Tibial nerve (tissue), 4 donors: ENCODE results near the gene FAM181B. TPM values are rescaled to one million over a fixed set of nuclear protein-coding genes. Genes with fewer than 3 reads are reported as not detected.

Experiments used
- DNase-seq, 2 donors: peaks; one replicate each; pipeline ENCODE4 v3.0.0-alpha.2; 2019; ENCODE audit warnings: low spot score in 2 of 2
- H3K27ac ChIP-seq, 4 donors: fragments of 200-600 bp; sonication (generic) in 3 of 4; one replicate each; pipeline ENCODE4 v1.5.1; 2017 to 2019; ENCODE audit warnings: mild to moderate bottlenecking in 1 of 4
- H3K27me3 ChIP-seq, 2 donors: fragments of 200-600 bp; sonication (generic) in 1 of 2; one replicate each; pipeline versions ENCODE4 v1.5.1 to v1.6.0; 2017 to 2019
- H3K36me3 ChIP-seq, 3 donors: fragments of 200-600 bp; sonication (generic); one replicate each; pipeline ENCODE4 v1.5.1; 2018 to 2019
- H3K4me1 ChIP-seq, 4 donors: fragments of 200-600 bp; sonication (generic) in 3 of 4; one replicate each; pipeline ENCODE4 v1.5.1; 2017 to 2019
- H3K4me3 ChIP-seq, 4 donors: fragments of 200-600 bp; sonication (generic) in 3 of 4; one replicate each; pipeline ENCODE4 v1.5.1; 2017 to 2019; ENCODE audit warnings: mild to moderate bottlenecking in 1 of 4, moderate library complexity in 1 of 4
- H3K9me3 ChIP-seq, 4 donors: fragments of 200-600 bp; sonication (generic) in 3 of 4; one replicate each; pipeline ENCODE4 v1.5.1; 2017 to 2019
- EP300 ChIP-seq, 2 donors: sonication (generic); formaldehyde crosslinking; IDR thresholded peaks; one replicate each; pipeline ENCODE4 v1.6.1; 2017; ENCODE audit warnings: antibody characterized with exemption in 2 of 2, mild to moderate bottlenecking in 1 of 2
- POLR2A ChIP-seq, 2 donors: fragments of 450-650 bp; IDR thresholded peaks; one replicate each; pipeline ENCODE4 v1.6.1; 2017; ENCODE audit warnings: antibody characterized with exemption in 2 of 2, mild to moderate bottlenecking in 2 of 2, moderate library complexity in 2 of 2
- WGBS, 2 donors: methylation state at CpG; one replicate each; pipeline ENCODE4 v1.1.5; 2018; 5-methylcytosine and 5-hydroxymethylcytosine counted together
- total RNA-seq, 4 donors: library from RNA; depleted of rRNA; stranded (reverse); fragments of >200 nt; gene quantifications; one replicate each; pipeline ENCODE4 v1.1.0, GENCODE V29; 2016
- TF ChIP-seq, protein P1 (sequence below), 5 experiments: fragments of 200-600 bp in 3 of 5; fragments of 450-650 bp in 2 of 5; sonication (generic) in 3 of 5; IDR thresholded peaks; one replicate each; pipeline ENCODE4 v1.5.1; 2016 to 2019; ENCODE audit warnings: antibody characterized with exemption in 5 of 5, mild to moderate bottlenecking in 3 of 5, moderate library complexity in 2 of 5

Gene FAM181B
- total RNA-seq, 4 donors from 2014 or later, result 1.5 to 3.6 (median 2.4) TPM

DNA sequence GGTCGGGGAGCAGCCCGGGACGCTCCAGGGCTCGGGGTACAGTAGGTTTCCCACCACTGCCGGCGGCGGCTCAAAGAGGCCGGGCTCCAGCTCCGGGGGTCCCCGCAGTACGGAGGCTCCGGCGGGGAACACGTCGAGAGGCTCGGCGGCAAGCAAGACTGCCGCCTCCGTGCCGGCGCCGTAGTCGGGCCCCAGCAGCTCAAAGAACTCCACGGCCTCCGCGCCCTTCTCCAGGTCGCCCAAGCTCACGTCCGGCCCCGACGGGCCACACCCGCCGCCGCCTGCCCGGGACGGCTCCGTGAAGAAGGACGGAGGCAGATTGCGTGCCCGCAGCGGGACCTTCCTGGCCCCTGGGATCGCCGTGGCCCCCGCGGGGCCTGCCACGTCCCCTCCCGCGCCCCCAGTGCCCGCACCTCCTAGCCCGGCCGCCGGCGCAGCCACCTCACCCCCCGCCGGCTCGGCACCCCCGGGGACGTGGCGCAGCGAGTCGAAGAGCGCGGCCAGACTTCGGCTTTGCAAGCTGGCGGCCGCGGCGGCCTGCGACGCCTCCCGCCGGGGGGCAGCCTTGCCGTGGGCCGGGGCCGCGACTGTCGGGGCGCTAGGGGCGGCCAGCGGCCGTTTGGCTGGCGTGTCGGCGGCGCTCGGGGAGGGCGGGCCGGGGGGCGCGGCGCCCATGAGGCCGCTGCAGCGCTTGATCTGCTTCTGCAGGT is 775 bp downstream of the FAM181B start:
- no peak for DNase-seq
- no peaks in the 10 kb centered on the region for H3K36me3 ChIP-seq
- no peaks in the 10 kb centered on the region for H3K27me3 ChIP-seq
- H3K4me3 ChIP-seq, result peak overlapping the region; percentile 54 to 80 (median 70)
- TF ChIP-seq, protein P1, sequence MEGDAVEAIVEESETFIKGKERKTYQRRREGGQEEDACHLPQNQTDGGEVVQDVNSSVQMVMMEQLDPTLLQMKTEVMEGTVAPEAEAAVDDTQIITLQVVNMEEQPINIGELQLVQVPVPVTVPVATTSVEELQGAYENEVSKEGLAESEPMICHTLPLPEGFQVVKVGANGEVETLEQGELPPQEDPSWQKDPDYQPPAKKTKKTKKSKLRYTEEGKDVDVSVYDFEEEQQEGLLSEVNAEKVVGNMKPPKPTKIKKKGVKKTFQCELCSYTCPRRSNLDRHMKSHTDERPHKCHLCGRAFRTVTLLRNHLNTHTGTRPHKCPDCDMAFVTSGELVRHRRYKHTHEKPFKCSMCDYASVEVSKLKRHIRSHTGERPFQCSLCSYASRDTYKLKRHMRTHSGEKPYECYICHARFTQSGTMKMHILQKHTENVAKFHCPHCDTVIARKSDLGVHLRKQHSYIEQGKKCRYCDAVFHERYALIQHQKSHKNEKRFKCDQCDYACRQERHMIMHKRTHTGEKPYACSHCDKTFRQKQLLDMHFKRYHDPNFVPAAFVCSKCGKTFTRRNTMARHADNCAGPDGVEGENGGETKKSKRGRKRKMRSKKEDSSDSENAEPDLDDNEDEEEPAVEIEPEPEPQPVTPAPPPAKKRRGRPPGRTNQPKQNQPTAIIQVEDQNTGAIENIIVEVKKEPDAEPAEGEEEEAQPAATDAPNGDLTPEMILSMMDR (IDR thresholded peaks at IDR 0.05), result no peak
- no peak for TF ChIP-seq POLR2A (IDR thresholded peaks at IDR 0.05)
- TF ChIP-seq EP300 (IDR thresholded peaks at IDR 0.05), result no peak
- H3K27ac ChIP-seq, result peak overlapping the region; percentile 60 to 92 (median 84)
- H3K4me1 ChIP-seq, result peaks cover 0 to 29% (median 0%) of the 10 kb centered on the region in 4 donors
- 1 to 2% methylated on average over 32 to 40 of the region's 93 CpGs for WGBS, 2 donors
- H3K9me3 ChIP-seq, result no peaks in the 10 kb centered on the region

DNA sequence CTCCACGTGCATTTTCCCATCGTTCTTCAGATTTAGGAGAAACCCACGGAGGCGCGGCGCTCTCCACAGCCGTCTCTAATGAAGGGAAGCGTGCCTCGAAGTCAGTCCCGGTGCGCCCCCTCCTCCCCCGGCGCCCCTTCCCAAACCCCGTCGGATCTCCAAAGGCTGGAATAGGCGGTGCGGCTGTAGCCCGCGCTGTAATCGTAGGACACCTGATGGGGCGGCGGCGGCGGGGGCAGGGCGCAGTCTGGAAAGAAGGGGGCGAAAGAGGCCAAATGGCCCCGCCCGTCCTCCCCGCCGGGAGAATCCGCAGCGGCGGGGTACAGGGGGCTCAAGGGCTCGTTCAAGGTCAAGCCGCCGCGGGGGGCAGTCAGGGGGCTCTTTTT is 1.3 kb downstream of the FAM181B start:
- Histone ChIP-seq H3K27ac (peak overlapping the region; percentile 60 to 92 (median 84)), H3K4me3 (peak overlapping the region; percentile 54 to 80 (median 60)), H3K36me3 (no peaks in the 10 kb centered on the region), H3K4me1 (peaks cover 0 to 29% (median 0%) of the 10 kb centered on the region in 4 donors), H3K27me3 (no peaks in the 10 kb centered on the region), H3K9me3 (no peaks in the 10 kb centered on the region)
- TF ChIP-seq POLR2A (IDR thresholded peaks at IDR 0.05) (no peak), EP300 (IDR thresholded peaks at IDR 0.05) (no peak)
- TF ChIP-seq, protein P1 (IDR thresholded peaks at IDR 0.05), result no peak
- WGBS, 2 donors, result 5 to 8% methylated on average over 22 of the region's 37 CpGs
- DNase-seq, result no peak

DNA sequence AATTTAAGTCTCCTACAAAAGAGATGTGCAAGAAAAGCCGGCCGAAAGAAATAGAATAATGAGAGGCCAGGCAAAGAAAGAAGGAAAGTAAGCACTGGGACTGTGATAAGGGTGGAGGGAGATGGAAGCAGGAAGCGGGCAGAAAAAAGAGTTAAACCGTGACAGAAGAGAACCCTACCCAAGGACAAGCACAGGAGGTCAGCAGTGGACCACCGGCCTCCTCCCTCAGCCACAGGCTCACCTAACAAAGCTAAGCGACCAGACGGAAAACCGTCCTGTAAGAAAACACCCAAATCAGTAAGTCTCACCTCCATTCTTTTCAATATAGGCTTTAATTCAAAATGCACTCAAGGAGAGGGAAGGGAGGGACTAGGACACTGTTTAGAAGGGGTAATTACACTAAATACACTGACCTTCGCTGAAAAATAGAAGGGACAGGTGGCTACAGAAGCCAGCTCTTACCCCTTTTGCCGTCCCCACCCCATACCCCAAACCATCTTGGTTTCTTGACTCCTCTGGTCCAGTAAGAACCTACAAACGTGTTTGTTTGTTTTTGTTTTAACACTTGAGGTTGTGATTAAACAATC is 1.9 kb downstream of the FAM181B start:
- H3K27me3 ChIP-seq, result no peaks in the 10 kb centered on the region
- peak overlapping the region; percentile 60 to 92 (median 84) for H3K27ac ChIP-seq
- H3K4me3 ChIP-seq, result peak overlapping the region; percentile 14 to 80 (median 57)
- peaks cover 0 to 29% (median 0%) of the 10 kb centered on the region in 4 donors for H3K4me1 ChIP-seq
- H3K9me3 ChIP-seq, result no peaks in the 10 kb centered on the region
- WGBS, 2 donors, result 27 to 37% methylated on average over 11 of the region's 11 CpGs
- DNase-seq, result no peak
- TF ChIP-seq, protein P1 (IDR thresholded peaks at IDR 0.05), result no peak
- TF ChIP-seq POLR2A (IDR thresholded peaks at IDR 0.05), result no peak
- no peak for TF ChIP-seq EP300 (IDR thresholded peaks at IDR 0.05)
- H3K36me3 ChIP-seq, result no peaks in the 10 kb centered on the region

DNA sequence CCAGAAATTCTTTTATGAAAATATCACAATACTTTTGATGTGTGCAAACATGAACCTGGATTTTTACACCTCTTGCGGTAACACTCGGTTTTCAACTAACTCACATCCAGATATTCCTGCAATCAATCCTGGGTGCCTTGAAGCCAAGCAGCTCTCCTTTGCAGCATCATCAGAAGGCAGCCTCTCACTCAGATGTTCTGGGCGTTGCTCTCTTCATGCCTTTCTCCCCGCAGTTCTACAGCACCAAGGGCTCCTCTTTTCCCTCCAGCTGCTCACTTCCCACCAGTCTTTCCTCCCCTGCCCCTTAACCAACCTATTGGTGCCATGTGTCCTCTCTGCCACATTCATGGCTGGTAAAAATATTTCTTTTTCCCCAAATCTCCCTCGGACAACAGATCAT is 2.9 kb downstream of the FAM181B start:
- Histone ChIP-seq H3K4me3 (no peak overlapping the region), H3K27ac (peak overlapping the region in 2 of 4 donors; percentile 91 to 92), H3K9me3 (no peaks in the 10 kb centered on the region), H3K27me3 (no peaks in the 10 kb centered on the region), H3K36me3 (no peaks in the 10 kb centered on the region), H3K4me1 (peaks cover 0 to 29% (median 0%) of the 10 kb centered on the region in 4 donors)
- WGBS, 2 donors, result 32 to 40% methylated on average over 5 of the region's 5 CpGs
- DNase-seq, result no peak
- TF ChIP-seq, protein P1 (IDR thresholded peaks at IDR 0.05), result no peak

DNA sequence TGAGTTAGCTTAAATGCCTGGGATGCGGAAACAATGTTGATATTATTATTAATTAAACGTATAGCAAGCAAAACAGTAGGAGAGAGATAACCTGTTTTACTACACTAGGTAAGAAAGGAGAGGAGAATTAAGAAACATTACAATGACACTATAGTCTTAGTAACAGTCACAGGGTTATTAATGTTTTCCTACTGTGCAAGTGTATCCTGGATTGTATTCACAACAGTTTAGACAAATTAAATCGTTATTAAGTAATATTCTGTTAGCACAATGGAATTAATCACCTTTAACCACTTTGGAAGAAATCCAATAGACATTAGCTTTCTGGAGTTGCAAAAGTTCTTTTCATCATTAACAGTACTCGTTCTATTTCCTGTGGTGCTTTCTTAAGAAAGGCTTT is 3.4 kb downstream of the FAM181B start:
- no peaks in the 10 kb centered on the region for H3K27me3 ChIP-seq
- H3K4me1 ChIP-seq, result peaks cover 0 to 29% (median 0%) of the 10 kb centered on the region in 4 donors
- WGBS, 2 donors, result 47 to 52% methylated on average over 4 of the region's 4 CpGs
- H3K27ac ChIP-seq, result peak overlapping the region in 1 of 4 donors; percentile 22
- H3K9me3 ChIP-seq, result no peaks in the 10 kb centered on the region
- H3K36me3 ChIP-seq, result no peaks in the 10 kb centered on the region
- DNase-seq, result no peak
- TF ChIP-seq POLR2A (IDR thresholded peaks at IDR 0.05) (no peak), EP300 (IDR thresholded peaks at IDR 0.05) (no peak)
- TF ChIP-seq, protein P1 (IDR thresholded peaks at IDR 0.05), result no peak
- H3K4me3 ChIP-seq, result no peak overlapping the region
